ENCODE data around the gene LRP1. TPM values are rescaled to one million over a fixed set of nuclear protein-coding genes. Genes with fewer than 3 reads are reported as not detected.

LRP1 gene
- total and polyA plus RNA-seq, 2 of the 13 experiments (the other 11 are each of a cell fraction or from before 2014, with no cell fraction given) = 14.7 to 30.8 TPM

DNA sequence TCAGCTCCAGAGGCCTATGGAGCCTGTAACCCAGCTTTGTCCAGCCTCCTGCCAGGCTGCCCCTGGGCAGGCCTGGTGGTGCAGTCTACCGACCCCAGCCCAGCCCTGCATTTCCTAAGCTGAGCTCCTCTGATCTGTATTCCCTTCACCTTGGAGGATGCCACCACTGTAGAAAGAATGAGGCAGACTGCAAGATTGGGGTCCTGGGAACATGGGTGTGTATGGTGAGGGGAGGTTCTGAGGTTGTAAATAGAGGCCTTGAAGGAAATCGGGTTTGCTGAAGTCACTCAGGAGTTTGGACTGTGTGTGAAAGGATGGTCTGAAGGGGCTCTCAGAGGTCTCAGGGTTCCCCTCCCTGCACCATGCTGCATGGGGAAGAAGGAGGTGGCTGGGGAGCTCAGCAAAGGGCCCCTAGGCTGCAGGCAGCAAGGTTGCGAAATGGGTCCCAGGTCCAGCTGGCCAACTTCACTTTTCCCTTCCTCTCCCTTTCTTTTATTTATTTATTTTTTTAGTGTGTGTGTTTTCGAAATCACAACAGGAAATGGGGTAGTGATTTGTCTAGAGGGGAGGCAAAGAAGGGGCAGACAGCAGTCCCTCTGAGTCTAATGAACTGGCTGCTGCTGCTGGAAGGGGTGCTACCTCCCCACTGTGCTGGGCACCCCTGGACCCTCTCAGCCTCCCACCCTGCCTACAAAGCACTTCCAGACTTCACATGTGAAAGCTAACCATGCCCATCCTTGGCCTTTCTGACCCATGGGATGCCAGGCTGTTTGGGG is 20.4 kb downstream of the LRP1 start (continued):
- TF ChIP-seq KLF12 (CRISPR knock-in tag; IDR thresholded peaks at IDR 0.05; ENCODE audit: borderline replicate concordance) (no peak), ZNF234 (CRISPR knock-in tag; conservative IDR thresholded peaks at IDR 0.05) (no peak), ZNF17 (CRISPR knock-in tag; IDR thresholded peaks at IDR 0.05) (no peak), ZNF326 (CRISPR knock-in tag; IDR thresholded peaks at IDR 0.05; ENCODE audit: borderline replicate concordance) (no peak), SP5 (CRISPR knock-in tag; IDR thresholded peaks at IDR 0.05; ENCODE audit: borderline replicate concordance, low read depth) (peak; percentile 46; the same call in 1 of the 2 replicates), PHF5A (CRISPR knock-in tag; IDR thresholded peaks at IDR 0.05; ENCODE audit: low read depth, unreplicated experiment) (no peak), ZNF672 (CRISPR knock-in tag; IDR thresholded peaks at IDR 0.05) (no peak), RAD51 (IDR thresholded peaks at IDR 0.05; ENCODE audit: borderline replicate concordance) (no peak), ZNF276 (CRISPR knock-in tag; IDR thresholded peaks at IDR 0.05; ENCODE audit: low read depth) (no peak), HIVEP1 (CRISPR knock-in tag; IDR thresholded peaks at IDR 0.05) (no peak), ZNF251 (CRISPR knock-in tag; IDR thresholded peaks at IDR 0.05) (no peak), ZFY (CRISPR knock-in tag; IDR thresholded peaks at IDR 0.05) (no peak), ZNF543 (CRISPR knock-in tag; IDR thresholded peaks at IDR 0.05) (no peak), ZFX (CRISPR knock-in tag; IDR thresholded peaks at IDR 0.05; ENCODE audit: low read depth) (no peak), TCF7 (IDR thresholded peaks at IDR 0.05; ENCODE audit: low read depth) (peak; percentile 68; the same call in 1 of the 2 replicates), NCOA5 (CRISPR knock-in tag; IDR thresholded peaks at IDR 0.05) (no peak), ZSCAN9 (CRISPR knock-in tag; IDR thresholded peaks at IDR 0.05; ENCODE audit: borderline replicate concordance) (no peak), MAFF (IDR thresholded peaks at IDR 0.05; ENCODE audit: low read depth, low read length) (no peak), ZNF562 (CRISPR knock-in tag; IDR thresholded peaks at IDR 0.05; ENCODE audit: borderline replicate concordance) (no peak)
- TF ChIP-seq, protein P1, sequence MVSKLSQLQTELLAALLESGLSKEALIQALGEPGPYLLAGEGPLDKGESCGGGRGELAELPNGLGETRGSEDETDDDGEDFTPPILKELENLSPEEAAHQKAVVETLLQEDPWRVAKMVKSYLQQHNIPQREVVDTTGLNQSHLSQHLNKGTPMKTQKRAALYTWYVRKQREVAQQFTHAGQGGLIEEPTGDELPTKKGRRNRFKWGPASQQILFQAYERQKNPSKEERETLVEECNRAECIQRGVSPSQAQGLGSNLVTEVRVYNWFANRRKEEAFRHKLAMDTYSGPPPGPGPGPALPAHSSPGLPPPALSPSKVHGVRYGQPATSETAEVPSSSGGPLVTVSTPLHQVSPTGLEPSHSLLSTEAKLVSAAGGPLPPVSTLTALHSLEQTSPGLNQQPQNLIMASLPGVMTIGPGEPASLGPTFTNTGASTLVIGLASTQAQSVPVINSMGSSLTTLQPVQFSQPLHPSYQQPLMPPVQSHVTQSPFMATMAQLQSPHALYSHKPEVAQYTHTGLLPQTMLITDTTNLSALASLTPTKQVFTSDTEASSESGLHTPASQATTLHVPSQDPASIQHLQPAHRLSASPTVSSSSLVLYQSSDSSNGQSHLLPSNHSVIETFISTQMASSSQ (IDR thresholded peaks at IDR 0.05; ENCODE audit: low read depth) = no peak
- TF ChIP-seq, protein P1 (CRISPR knock-in tag; IDR thresholded peaks at IDR 0.05; ENCODE audit: borderline replicate concordance) = no peak
- TF ChIP-seq, protein P2, sequence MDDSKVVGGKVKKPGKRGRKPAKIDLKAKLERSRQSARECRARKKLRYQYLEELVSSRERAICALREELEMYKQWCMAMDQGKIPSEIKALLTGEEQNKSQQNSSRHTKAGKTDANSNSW (CRISPR knock-in tag; IDR thresholded peaks at IDR 0.05; ENCODE audit: borderline replicate concordance) = no peak
- TF ChIP-seq, protein P3, sequence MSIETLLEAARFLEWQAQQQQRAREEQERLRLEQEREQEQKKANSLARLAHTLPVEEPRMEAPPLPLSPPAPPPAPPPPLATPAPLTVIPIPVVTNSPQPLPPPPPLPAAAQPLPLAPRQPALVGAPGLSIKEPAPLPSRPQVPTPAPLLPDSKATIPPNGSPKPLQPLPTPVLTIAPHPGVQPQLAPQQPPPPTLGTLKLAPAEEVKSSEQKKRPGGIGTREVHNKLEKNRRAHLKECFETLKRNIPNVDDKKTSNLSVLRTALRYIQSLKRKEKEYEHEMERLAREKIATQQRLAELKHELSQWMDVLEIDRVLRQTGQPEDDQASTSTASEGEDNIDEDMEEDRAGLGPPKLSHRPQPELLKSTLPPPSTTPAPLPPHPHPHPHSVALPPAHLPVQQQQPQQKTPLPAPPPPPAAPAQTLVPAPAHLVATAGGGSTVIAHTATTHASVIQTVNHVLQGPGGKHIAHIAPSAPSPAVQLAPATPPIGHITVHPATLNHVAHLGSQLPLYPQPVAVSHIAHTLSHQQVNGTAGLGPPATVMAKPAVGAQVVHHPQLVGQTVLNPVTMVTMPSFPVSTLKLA (IDR thresholded peaks at IDR 0.05) = no peak

Data from HepG2 (cell line).